GM19468 (cell line): ENCODE data around the gene RMI1.

ENCODE experiments used
- ATAC-seq: cut with Tn5 transposase; IDR thresholded peaks from one replicate; pipeline ENCODE4 v1.9.1; 2021; ENCODE audit warnings: mild to moderate bottlenecking, moderate library complexity, moderate number of reproducible peaks; ENCODE audit not compliant: unreplicated experiment; ENCODE audit errors: extremely low read depth

RMI1 gene

DNA sequence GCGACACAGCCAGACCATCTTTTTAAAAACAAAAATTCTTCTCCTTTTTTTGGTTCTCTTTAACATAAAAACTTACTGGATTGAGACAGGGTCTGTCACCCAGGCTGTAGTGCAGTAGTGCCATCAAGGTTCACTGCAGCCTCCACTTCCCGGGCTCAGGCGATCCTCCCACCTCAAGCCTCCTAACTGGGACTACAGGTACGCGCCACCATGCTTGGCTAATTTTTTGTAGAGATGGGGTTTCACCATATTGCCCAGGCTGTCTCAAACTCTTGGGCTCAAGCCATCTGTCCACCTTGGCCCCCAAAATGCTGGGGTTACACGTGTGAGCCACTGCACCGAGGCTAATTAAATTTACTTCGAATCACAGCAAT lies 14.4 kb upstream of the RMI1 start:
- no peak for ATAC-seq

DNA sequence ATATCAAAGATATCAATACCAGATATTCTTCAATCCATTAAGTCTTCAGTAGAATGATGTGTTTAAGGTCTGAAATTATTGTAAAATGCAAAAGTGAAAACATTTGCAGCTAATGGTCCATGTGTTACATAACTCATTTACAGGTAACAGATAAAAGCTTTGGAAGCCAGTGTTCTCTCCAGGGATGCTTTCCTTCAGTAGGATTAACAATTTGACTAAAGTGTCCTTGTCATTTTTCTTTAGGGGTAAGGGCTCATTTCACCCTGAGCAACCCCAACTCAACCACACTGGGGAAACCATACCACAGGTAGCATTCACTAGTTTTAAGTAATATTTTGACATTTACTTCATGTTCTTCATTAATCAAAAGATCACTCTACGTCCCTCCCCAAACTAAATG lies 13.5 kb upstream of the RMI1 start:
- ATAC-seq: no peak

DNA sequence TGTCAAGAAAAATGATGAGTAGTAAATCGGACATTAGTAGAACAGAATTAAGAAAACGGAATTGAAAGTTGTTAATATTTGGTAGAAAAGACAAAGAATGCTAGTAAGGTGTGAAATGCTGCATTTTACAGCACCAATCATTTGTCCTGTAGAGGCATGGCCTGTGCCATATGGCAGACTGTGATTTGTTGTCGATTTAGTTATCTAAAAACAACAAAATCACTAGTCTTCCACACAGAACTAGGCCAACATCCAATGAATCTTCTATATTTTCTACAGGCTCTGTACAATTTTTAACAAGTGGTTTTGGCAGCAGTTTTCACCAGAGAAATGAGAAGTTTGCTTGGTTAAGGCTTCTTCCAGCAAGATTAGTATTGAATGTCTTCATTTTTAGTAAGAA lies 11.0 kb upstream of the RMI1 start:
- ATAC-seq: no peak

DNA sequence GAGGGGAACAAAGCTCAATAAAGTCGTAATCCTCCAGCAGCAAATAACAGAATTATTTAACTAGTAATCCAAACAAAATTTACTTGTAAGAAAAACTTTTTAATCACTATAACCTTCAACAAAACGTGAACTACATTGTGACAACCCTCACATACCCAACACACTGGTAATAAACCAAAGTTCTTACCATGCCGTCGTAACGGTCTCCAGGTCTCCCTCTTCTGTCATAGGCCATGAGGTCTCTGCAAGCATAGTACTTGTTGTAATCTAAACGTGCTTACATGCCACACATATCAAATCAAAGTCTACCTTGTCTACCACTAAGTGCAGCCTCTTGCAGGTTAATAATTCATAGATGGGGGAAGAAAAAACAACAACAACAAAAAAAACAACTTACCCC lies 9.1 kb upstream of the RMI1 start:
- no peak for ATAC-seq

DNA sequence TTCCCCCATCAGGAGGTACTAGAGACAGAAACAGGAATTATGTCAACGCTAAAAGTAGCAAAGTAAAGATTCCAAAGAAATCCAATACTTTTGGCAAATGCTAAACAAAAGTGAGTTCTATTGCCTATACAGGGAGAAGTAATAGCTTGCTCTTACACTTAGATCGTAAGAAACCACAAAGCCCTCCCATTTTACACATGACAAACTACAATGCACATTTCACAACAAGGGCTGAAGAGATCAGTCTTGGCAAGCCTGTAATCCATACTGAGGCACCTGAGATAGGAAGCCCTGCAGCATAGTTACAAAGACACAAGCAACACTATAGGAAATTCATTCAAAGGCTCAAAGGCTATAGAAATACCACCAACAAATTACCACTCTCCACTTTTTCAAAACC lies 8.3 kb upstream of the RMI1 start:
- no peak for ATAC-seq

DNA sequence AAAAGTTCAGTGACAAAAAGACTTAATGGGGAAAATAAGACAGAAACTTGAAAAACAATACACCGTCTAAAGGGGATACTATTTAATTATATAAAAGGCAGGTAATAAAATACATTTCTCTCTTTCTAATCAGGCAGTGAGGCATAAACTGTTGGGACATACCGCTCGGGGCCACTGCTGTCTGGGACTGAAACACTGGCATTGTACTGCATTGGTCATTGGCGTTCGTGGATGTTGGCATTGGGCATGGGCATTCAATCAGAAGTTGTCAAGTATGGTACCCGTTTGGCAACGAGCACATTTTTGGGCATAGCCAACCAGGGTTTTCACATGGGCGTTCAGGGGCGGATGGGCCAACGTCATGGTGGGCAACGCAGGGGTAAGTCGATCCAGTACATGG lies 5.3 kb upstream of the RMI1 start:
- no peak for ATAC-seq

DNA sequence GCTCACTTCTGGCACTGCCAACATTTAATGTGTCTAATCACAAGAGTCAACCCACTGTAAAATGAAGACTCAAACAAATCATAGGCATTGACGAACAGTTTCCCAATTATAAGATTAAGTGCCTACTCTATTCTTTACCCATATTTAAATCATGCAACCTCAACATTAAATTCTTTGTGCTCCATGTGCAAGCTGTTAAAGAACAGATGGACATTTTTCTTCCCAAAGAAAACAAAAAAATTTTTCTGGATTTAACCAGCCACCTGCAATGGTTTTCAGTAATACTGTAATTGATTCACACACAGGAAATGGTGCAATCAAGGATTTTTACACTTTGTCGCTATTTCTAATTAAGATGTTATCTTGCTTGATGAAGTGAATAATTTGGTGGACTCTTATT lies 4.2 kb upstream of the RMI1 start:
- ATAC-seq: no peak

DNA sequence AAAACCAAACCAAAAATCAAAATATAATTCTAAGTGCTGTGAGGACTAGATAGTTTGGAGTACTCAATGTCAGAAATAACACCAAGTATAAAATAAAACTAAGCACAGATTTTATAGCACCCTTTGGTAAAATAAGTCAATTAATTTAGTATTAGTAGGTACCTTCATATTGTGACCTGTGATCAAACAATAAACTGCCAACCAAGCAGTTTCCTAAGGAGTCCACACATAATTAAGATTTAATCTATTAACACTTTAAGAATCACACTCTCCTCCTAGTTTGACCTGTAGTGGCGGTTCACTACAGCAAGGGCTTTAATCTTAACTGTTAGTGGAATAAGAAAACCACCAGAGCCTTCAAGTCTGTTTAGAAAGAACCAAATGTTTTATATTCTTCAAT lies 3.4 kb upstream of the RMI1 start:
- ATAC-seq: no peak

DNA sequence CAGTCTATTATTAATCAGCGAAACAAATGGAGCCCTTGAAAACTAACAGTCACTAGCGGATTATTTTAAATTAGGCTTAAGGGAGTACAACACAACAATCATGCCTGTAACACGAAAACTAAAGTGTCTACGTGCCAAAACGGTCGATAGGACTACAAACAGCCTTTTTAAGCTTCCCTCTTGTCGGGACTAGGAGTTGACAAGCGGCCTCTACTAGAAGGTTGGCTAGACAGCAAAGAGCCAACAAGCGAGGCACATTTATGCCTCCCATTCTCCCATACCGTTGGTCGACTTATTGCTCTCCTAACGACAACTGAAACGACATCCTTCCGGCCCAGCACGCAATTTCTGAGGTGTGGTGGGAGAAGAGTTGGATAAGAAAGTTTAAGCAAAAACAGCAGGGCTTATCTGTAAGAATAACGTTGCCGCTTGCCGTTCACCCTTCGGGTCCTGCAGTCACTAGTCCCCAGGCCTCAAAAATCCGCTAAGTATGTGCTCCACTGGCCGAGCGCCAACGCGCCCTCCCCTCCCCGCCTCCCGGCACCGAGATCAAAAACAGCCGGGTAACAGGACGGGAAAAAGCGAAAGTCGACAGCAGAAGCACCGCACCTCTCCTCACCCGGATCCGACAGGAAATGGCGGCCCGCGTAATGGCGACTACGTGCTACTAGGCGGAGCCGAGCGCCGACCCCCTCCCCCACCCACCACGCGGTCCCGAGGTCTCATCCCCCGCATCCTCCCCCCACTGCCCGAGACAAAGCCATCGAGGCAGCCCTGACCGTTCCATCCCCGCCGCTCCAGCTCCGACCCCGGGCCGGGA lies 1.4 kb upstream of the RMI1 start:
- no peak for ATAC-seq

DNA sequence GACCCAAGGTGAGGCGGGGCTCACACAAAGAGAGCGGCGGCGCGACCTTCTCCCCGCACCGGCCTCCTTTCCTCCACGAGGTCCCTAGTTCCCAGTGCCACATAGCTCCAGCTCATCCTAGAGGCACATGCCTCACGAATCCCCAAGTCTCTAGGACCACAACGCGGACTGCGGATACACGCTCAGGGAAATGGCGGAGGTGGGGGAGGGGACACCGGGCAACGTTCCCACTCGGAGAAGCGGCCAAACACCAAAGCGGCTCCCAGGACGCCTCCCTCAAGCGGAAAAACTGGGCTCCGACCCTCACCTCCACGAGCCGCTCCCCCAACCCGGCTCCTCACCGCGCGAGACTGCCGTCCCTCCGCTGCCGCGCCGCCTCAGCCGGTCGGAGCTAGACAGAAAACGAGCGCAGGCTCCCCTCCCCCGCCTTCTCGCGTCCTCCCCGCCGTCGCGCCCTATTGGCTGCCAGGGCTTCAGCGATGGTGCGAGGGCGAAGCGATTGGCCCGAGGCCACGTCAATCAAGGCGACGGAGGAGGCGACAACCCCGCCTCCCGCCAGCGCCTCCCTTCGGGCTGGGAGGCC lies 702 bp upstream of the RMI1 start, which contains the start of gene HNRNPK:
HNRNPK (minus strand) TSS at position 404 of the 583 bp plus-strand sequence. CDS start 1,963 bp downstream, outside the sequence.
- peak; percentile 80 for ATAC-seq

DNA sequence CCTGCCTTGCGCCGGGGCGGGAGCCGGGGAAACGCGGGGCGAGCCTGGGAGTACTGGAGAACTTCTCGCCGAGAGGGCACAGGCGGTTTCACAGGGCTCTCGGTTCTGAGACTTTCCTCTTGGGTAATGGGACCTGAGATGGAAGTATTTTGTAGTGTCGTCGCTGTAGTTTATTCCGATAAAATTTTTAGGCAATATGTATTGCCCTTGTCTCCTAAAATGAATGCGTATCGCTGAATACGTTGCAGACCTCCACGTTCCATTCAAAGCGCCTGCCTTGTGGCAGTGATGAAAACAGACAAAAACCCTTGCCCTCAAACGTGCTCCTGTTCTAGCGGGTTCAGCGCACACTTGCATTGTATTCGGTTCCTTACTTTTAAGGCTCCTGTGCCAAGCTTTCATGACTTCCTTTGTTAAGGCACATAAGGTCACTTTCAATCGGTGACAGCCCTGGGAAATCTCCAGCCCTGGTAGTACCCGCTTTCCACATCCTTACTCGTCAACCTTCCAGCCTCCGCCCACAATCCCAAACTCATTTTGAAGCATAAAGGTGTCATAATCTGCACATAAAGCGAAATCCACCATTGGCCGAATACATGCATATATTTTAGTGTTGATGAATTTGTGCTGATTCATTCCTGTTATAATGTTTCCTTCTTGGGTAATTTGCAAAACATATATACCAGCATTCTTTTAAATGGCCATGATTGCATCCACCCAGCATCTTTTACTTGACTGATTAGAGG lies 694 bp downstream of the RMI1 start:
- no peak for ATAC-seq

DNA sequence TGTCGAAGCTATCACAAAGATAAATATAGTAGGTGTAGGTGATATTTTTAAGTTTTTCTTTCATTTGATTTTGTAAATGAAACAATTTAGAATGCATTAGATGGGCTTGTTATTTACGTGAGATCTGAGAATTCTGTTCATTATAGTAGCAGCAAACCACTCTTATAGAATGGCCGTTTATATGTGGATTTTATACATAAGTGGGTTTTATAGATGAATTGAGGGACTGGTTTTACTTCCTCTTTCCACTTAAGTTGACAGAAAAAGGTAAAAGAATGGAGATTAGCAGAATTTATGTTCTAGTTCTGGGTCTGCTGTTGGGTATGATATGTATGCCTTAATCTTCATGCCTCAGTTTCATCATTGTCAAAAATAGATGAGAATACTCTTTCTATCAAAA lies 5.6 kb downstream of the RMI1 start:
- no peak for ATAC-seq

DNA sequence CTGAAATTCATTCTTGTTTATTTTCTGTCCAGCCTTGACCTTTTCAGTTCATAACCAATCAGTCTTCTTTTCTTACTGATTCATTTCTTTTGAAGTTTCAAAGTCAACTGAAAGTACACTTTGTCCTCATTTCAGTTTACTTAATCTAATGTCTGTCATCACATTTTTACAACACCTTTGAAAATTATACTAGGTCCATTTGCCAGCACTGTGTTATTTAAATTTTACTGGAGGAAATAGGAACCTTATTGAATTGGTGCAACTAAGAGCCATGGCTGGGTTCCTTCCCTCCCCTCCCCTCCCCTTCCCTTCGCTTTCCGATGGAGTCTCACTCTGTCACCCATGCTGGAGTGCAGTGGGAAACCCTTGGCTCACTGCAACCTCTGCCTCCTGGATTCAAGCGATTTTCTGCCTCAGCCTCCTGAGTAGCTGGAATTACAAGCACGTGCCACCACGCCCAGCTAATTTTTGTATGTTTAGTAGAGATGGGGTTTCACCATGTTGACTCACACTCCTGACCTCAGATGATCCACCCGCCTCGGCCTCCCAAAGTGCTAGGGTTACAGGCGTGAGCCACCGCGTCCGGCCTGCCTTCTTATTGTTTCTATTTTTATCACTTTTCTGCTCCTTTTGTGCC lies 6.3 kb downstream of the RMI1 start:
- no peak for ATAC-seq

DNA sequence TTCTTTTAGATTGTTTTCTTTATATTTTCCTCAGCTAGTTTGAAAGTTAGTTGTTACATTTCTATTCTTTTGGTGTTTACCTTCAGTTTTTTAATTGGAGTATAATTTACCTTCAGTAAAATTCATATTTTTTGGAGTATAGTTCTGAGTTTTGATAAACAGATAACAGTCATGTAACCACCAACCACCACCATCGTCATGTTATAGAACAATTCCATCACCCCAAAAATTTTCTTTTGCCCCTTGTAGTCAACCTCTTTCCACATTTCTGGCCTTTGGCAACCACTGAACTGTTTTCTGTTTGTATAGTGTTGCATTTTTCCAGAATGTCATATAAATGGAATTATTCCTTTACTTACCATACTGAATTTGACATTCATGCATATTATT lies 6.8 kb downstream of the RMI1 start:
- no peak for ATAC-seq

DNA sequence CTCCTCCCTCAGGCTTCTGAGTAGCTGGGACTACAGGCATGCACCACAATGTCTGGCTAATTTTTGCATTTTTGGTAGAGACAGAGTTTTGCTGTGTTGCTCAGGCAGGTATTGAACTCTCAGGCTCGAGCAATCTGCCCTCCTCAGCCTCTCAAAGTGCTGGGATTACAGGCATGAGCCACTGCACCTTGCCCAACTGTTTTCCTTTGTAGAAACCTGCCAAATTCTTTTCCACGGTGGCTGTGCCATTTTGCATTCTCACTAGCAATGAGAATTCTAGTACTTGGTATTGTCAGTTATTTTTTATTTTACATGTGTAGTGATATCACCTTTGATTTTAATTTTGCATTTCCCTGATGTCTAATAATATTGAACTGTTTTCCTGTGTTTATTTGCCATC lies 7.8 kb downstream of the RMI1 start:
- ATAC-seq: no peak

DNA sequence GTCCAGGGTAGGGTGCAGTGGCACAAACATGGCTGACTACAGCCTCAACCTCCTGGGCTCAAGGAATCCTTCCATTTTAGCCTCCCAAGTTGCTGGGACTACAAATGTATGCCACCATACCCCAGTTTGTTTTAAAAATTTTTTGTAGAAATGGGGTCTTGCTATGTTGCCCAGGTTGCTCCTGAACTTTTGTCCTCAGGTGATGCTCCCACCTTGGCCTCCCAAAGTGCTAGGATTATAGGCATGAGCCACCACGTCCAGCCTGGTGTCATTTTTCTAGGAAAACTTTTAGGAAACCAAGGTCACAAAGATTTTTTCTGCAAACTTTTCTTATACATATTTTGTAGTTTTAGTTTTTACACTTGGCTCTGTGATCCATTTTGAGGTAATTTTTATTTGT lies 10.8 kb downstream of the RMI1 start:
- ATAC-seq: no peak

DNA sequence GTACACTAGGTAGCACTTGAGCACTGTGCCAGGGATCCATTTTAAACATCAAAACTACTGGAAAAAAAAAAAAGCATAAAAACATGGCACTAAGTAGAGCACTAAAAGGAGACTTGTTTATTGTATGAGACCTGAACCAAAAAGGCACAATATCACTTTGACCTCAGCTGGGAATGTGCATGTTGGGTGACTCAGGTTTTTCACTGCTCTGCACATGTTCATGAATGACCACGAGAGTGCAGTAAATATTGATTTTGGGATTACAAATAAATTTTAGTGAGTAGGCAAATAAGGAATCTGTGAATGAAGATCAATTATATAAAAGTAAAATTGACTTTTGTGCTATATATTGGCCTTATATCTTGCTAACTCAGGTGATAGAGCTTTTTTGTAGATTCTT lies 11.8 kb downstream of the RMI1 start:
- ATAC-seq: no peak

DNA sequence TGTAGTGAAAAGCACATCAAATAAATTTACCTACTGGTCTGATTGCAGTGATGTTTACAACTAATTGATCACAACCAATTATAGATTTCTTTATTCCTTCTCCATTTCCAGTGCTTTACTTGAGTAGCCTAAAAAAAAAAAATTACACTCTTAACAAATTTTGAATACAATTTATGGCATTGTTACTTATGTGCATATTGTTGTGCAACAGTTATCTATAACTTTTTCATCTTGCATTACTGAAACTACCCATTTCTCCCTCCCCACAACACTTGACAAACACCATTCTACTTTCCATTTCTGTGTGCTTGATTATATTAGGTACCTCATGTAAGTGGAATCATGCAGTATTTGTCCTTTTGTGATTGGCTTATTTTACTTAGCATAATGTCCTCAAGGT lies 12.3 kb downstream of the RMI1 start:
- ATAC-seq: no peak

DNA sequence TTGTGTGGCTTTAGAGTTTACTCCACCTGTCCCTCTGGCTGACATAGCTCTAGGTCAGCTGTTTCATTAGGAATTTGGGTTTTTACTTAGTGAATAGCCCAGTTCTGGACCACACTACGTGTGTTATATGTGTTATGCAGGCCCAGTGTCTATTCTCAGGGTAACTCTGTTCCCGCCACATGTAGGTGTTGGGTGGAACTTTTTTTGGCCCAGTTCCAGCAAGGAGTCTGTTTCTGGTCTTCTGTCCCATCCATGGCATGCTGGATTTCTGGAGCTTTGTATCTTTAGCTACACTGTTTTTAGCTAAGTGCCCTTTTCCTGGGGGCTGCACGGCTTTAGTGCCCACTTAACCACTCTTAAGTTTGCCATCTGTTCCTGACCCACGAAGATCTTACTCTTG lies 15.5 kb downstream of the RMI1 start:
- no peak for ATAC-seq

DNA sequence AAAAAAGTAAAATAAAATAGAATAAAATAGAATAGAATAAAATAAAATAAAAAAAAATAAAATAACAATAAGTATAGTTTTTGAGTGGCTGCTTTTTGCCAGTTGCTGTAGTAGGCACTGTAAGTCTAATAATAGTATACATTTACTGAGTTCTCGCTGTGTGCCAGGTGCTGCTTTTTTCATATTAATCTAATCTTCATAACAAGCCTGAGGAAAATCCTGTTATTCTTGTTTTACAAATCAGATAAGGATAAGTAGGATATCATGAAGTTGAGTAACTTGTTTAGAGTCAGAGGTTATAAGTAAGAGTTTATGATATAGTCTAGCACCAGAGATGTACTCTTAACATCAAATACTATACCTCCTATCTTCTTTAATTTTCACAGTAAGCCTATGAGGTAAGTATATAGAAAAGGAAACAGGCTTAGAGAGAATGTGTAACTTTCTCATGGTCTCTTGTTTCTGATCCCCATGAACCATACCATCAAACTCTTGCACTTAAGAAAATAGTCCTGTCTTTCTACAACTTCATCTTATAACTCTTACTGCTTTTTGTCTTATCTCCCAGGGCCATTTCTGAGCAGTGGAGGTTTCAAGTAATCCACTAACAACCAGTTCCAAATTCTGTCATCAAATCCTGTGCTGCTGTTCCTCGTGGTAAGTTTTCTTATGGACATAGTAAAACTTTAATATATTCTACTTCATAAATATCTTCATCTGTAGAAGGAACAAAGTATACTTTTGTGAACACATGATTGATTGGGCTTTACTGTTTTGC lies 18.7 kb downstream of the RMI1 start:
- no peak for ATAC-seq
